ENCODE measurements around the gene OR5H15.

GRCh38 chr3:98180319-98180890 is 13.9 kb downstream of the OR5H15 start:
- TF ChIP-seq POLR2AphosphoS5 (IDR thresholded peaks at IDR 0.05) (no peak), CTCF (IDR thresholded peaks at IDR 0.05; ENCODE audit: poor library complexity, severe bottlenecking) (no peak), EZH2 (IDR thresholded peaks at IDR 0.05; ENCODE audit: borderline replicate concordance, insufficient read depth, low read length, poor library complexity, severe bottlenecking) (no peak)
